ENCODE results near the gene CCDC57. TPM values are rescaled to one million over a fixed set of nuclear protein-coding genes. Genes with fewer than 3 reads are reported as not detected.

CCDC57 gene
- total and polyA plus RNA-seq, 2 of the 8 experiments (the other 6 are each of a cell fraction or from before 2014, with no cell fraction given), result 8.4 to 12.9 TPM

DNA sequence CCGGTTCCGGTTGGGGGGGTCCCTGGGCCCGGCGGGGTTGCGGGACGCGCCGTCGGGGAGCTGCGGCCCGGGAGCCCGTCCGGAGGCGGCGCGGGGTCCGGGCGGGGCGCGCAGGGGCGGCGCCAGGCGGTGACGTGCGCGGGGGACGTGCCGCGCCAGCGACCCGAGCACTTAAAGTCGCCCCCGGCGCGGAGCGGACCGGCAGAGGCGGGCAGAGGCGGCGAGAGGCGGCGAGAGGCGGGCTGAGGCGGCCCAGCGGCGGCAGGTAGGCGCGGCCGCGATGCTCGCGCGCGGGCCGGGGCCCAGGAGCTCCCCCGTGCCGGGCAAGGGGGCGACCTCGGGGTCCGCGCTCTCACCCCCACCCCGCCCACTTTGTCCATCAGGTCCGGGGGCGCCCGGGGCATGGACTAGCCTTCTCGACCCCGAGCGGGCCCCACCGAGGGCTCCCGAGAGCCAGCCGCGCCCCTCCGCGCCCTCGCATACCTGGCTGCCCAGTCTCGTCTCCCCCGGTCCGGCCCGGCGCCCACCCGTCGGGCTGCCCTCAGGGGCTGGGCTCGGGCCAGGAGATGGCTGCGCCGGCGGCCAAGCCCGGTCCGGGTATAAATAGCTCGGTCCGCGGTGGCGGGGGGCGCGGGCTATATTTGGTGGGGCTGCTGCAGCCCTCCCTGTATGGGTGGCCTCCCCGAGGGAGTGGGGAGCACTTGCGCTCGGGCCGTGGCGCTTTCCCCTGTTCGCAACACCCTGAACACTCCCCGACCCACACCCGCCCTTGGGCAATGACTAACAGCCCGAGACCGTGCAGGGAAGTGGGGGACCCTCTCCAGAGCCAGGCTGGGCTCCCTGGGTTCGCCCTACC, 16.4 kb upstream of the CCDC57 start, which contains the start of gene SLC16A3 (continued):
- TF ChIP-seq JUND (IDR thresholded peaks at IDR 0.05; ENCODE audit: low read length) (no peak), RBBP5 (IDR thresholded peaks at IDR 0.05; ENCODE audit: borderline replicate concordance, low read depth, low read length) (no peak), ATF3 (IDR thresholded peaks at IDR 0.05; ENCODE audit: insufficient read depth, low read depth, low read length) (no peak), EGR1 (IDR thresholded peaks at IDR 0.05; ENCODE audit: borderline replicate concordance, low read depth, low read length) (no peak)
